Gastroesophageal sphincter (tissue), 3 donors: ENCODE data around the gene SMIM27.

Experiments used
- POLR2AphosphoS5 ChIP-seq: sonication (generic); formaldehyde crosslinking; IDR thresholded peaks from one replicate; pipeline ENCODE4 v1.6.1; 2017; ENCODE audit warnings: antibody characterized with exemption
- TF ChIP-seq, protein P1 (sequence below), 4 experiments: fragments of 200-600 bp in 2 of 4; fragments of 450-650 bp in 2 of 4; sonication (generic) in 1 of 4; IDR thresholded peaks; one replicate each; pipeline ENCODE4 v1.5.1; 2017 to 2019; ENCODE audit warnings: antibody characterized with exemption in 4 of 4, mild to moderate bottlenecking in 2 of 4, moderate library complexity in 2 of 4

DNA sequence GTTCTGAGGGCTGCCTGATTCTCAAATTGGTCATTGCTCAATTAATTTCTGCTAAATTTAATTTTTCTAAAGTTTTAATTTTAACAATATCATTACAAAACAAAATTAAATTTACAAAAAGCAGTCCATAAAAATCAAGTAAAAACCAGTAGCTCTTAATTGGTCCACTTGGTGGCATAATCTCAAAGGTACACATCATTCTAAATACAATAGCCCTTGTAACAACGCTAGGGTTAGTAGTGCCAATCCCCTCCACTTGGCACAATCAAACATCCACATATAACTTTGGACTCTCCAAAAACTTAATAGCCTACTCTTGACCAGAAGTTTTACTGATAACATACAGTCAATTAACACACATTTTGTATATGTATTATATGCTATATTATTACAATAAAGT is 22.7 kb downstream of the SMIM27 start:
- TF ChIP-seq, protein P1, sequence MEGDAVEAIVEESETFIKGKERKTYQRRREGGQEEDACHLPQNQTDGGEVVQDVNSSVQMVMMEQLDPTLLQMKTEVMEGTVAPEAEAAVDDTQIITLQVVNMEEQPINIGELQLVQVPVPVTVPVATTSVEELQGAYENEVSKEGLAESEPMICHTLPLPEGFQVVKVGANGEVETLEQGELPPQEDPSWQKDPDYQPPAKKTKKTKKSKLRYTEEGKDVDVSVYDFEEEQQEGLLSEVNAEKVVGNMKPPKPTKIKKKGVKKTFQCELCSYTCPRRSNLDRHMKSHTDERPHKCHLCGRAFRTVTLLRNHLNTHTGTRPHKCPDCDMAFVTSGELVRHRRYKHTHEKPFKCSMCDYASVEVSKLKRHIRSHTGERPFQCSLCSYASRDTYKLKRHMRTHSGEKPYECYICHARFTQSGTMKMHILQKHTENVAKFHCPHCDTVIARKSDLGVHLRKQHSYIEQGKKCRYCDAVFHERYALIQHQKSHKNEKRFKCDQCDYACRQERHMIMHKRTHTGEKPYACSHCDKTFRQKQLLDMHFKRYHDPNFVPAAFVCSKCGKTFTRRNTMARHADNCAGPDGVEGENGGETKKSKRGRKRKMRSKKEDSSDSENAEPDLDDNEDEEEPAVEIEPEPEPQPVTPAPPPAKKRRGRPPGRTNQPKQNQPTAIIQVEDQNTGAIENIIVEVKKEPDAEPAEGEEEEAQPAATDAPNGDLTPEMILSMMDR (IDR thresholded peaks at IDR 0.05): no peak
- no peak for TF ChIP-seq POLR2AphosphoS5
